Psoas muscle (tissue), 8 donors: Measurements from ENCODE around the gene PRKCA. TPM values are rescaled to one million over a fixed set of nuclear protein-coding genes. Genes with fewer than 3 reads are reported as not detected.
A peak's percentile ranks its signal among the peaks of the same experiment; 100 is the strongest.

ENCODE experiments used
- ATAC-seq, 4 donors: fragments of 200-7000 bp; cut with Tn5 transposase; one replicate each; pipeline ENCODE4 v1.9.1; 2020; ENCODE audit warnings: moderate library complexity in 3 of 4, mild to moderate bottlenecking in 2 of 4
- DNase-seq, 2 donors: peaks; one replicate each; pipeline ENCODE4 v3.0.0-alpha.2; 2020
- H3K27ac ChIP-seq: fragments of 200-600 bp; one replicate; pipeline ENCODE4 v1.8.0; 2022
- H3K27me3 ChIP-seq, 3 donors: fragments of 200-600 bp in 1 of 3; one replicate each; pipeline versions ENCODE4 v1.6.1 to v1.8.0; 2013 to 2022; ENCODE audit warnings: low read length in 2 of 3, mild to moderate bottlenecking in 2 of 3, moderate library complexity in 1 of 3; ENCODE audit not compliant: insufficient read depth in 3 of 3
- H3K36me3 ChIP-seq, 2 donors: fragments of 200-600 bp in 1 of 2; one replicate each; pipeline versions ENCODE4 v1.6.1 to v1.8.0; 2013 to 2022; ENCODE audit warnings: low read depth in 1 of 2, mild to moderate bottlenecking in 1 of 2, moderate library complexity in 1 of 2; ENCODE audit not compliant: insufficient read depth in 1 of 2
- H3K4me1 ChIP-seq: fragments of 200-600 bp; one replicate; pipeline ENCODE4 v1.8.0; 2022
- H3K4me3 ChIP-seq: fragments of 200-600 bp; one replicate; pipeline ENCODE4 v1.8.0; 2022; ENCODE audit warnings: mild to moderate bottlenecking
- H3K9me3 ChIP-seq: fragments of 200-600 bp; one replicate; pipeline ENCODE4 v1.8.0; 2022
- CTCF ChIP-seq: fragments of 200-600 bp; IDR thresholded peaks from one replicate; pipeline ENCODE4 v1.8.0; 2022; ENCODE audit warnings: antibody characterized with exemption
- WGBS, 3 donors: extraction: QIAGEN DNeasy Blood & Tissue Kit; methylation state at CpG; one replicate each; pipeline versions ENCODE4 v1.1.6 to v1.1.7; 2013; 5-methylcytosine and 5-hydroxymethylcytosine counted together
- intact Hi-C, 2 donors: fragments of 100-400 bp; cut with DNase I; formaldehyde crosslinking; loops; one replicate each; pipeline versions ENCODE4 v1.11.0 to v1.14.2; 2022
- polyA plus RNA-seq, 3 donors: library from polyadenylated mRNA; stranded (reverse); fragments of 200-250 nt; gene quantifications; one replicate each; pipeline ENCODE4 v1.2.3, GENCODE V29; 2013
- total RNA-seq, 4 donors: library from RNA; stranded (reverse); fragmentation: NEBNext Ultra II Directional in 2 of 4; extraction: Animal tissue kit (Norgen Biotek cat#: 25700) in 2 of 4; gene quantifications; one replicate each; pipeline versions ENCODE4 v1.2.1 to v1.2.4, GENCODE V29; 2021 to 2023
- donor health status: healthy with polysubstance abuse.
- donor health status: DM: no; HTN: no; CAD: no; lungs with moderate emphysema.
- donor health status: Bipolar disorder and iron deficiency.
- donor health status: healthy.
- donor health status: DM: yes; HTN: yes; CAD: no.
- donor health status: DM: no; HTN: no; CAD: no.
- donor health status: DM: no; HTN: no; CAD: no.
- donor health status: DM: yes; HTN: yes; CAD: no.

PRKCA gene
- total and polyA plus RNA-seq, 7 donors, result 0.35 to 15.5 (median 8.2) TPM

GRCh38 chr17:66849851-66850580 lies 547.6 kb downstream of the PRKCA start:
- ATAC-seq (peak; percentile 85 to 100 (median 96)), DNase-seq (no peak)
- peaks cover 17% of the 10 kb centered on the region for H3K4me1 ChIP-seq
- no peaks in the 10 kb centered on the region for H3K27me3 ChIP-seq
- TF ChIP-seq CTCF, result no peak
- no peak overlapping the region for H3K4me3 ChIP-seq
- H3K36me3 ChIP-seq, result no peaks in the 10 kb centered on the region
- H3K27ac ChIP-seq, result peak overlapping the region; percentile 72
- 57 to 67% (median 58%) methylated on average over 4 of the region's 4 CpGs for WGBS, 3 donors
- intact Hi-C loops, result no loop called here
- H3K9me3 ChIP-seq, result peaks cover 5% of the 10 kb centered on the region

GRCh38 chr17:66850692-66851091 lies 548.3 kb downstream of the PRKCA start:
- 60 to 82% (median 62%) methylated on average over 3 of the region's 3 CpGs for WGBS, 3 donors
- no peak for DNase-seq
- Histone ChIP-seq H3K9me3 (peaks cover 5% of the 10 kb centered on the region), H3K4me1 (peaks cover 17% of the 10 kb centered on the region), H3K36me3 (no peaks in the 10 kb centered on the region), H3K4me3 (no peak overlapping the region), H3K27ac (peak overlapping the region; percentile 72), H3K27me3 (no peaks in the 10 kb centered on the region)
- intact Hi-C loops, result no loop called here
- peak in 3 of 4 donors; percentile 56 to 71 (median 65) for ATAC-seq
- TF ChIP-seq CTCF, result no peak

GRCh38 chr17:66855204-66855603 lies 552.8 kb downstream of the PRKCA start:
- intact Hi-C loops, result loop anchor here in 1 of 2 donors (5.0 kb wide), 1 partner anchor 53 kb away; no protein-coding TSS in a partner anchor
- peaks cover 9% of the 10 kb centered on the region for H3K4me1 ChIP-seq
- H3K27ac ChIP-seq, result no peak overlapping the region
- no peaks in the 10 kb centered on the region for H3K27me3 ChIP-seq
- ATAC-seq (no peak), DNase-seq (no peak)
- H3K36me3 ChIP-seq, result no peaks in the 10 kb centered on the region
- 72 to 78% (median 72%) methylated on average over 10 of the region's 10 CpGs for WGBS, 3 donors
- TF ChIP-seq CTCF, result no peak
- peaks cover 5% of the 10 kb centered on the region for H3K9me3 ChIP-seq
- no peak overlapping the region for H3K4me3 ChIP-seq

- no peak overlapping the region for H3K27ac ChIP-seq
- H3K4me3 ChIP-seq, result no peak overlapping the region
- no peaks in the 10 kb centered on the region for H3K27me3 ChIP-seq
- no peaks in the 10 kb centered on the region for H3K4me1 ChIP-seq
- no peak for TF ChIP-seq CTCF
- DNase-seq, result no peak
- 78 to 82% (median 79%) methylated on average over 12 of the region's 12 CpGs for whole genome bisulfite sequencing, 3 donors
- no peak for ATAC-seq
- intact Hi-C loops, result loop anchor here in 1 of 2 donors (5.0 kb wide), 1 partner anchor 56 kb away; no protein-coding TSS in a partner anchor
- no peaks in the 10 kb centered on the region for H3K36me3 ChIP-seq
- peaks cover 5% of the 10 kb centered on the region for H3K9me3 ChIP-seq
Observed at GRCh38 chr17:66858226-66859083, 556.0 kb downstream of the PRKCA start.
